SIG-M5 (cell line): ENCODE results near the gene VASP.

ENCODE experiments used
- DNase-seq: peaks from one replicate; lab custom pipeline; 2025; lab: John Stamatoyannopoulos, UW

VASP gene

DNA sequence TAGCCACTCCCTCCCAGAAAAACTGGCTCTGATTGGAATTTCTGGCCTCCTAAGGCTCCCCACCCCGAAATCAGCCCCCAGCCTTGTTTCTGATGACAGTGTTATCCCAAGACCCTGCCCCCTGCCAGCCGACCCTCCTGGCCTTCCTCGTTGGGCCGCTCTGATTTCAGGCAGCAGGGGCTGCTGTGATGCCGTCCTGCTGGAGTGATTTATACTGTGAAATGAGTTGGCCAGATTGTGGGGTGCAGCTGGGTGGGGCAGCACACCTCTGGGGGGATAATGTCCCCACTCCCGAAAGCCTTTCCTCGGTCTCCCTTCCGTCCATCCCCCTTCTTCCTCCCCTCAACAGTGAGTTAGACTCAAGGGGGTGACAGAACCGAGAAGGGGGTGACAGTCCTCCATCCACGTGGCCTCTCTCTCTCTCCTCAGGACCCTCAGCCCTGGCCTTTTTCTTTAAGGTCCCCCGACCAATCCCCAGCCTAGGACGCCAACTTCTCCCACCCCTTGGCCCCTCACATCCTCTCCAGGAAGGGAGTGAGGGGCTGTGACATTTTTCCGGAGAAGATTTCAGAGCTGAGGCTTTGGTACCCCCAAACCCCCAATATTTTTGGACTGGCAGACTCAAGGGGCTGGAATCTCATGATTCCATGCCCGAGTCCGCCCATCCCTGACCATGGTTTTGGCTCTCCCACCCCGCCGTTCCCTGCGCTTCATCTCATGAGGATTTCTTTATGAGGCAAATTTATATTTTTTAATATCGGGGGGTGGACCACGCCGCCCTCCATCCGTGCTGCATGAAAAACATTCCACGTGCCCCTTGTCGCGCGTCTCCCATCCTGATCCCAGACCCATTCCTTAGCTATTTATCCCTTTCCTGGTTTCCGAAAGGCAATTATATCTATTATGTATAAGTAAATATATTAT lies 33.3 kb upstream of the VASP start:
- DNase-seq = no peak

- DNase-seq = no peak
Observed at GRCh38 chr19:45474606-45475521, 32.4 kb upstream of the VASP start.

DNA sequence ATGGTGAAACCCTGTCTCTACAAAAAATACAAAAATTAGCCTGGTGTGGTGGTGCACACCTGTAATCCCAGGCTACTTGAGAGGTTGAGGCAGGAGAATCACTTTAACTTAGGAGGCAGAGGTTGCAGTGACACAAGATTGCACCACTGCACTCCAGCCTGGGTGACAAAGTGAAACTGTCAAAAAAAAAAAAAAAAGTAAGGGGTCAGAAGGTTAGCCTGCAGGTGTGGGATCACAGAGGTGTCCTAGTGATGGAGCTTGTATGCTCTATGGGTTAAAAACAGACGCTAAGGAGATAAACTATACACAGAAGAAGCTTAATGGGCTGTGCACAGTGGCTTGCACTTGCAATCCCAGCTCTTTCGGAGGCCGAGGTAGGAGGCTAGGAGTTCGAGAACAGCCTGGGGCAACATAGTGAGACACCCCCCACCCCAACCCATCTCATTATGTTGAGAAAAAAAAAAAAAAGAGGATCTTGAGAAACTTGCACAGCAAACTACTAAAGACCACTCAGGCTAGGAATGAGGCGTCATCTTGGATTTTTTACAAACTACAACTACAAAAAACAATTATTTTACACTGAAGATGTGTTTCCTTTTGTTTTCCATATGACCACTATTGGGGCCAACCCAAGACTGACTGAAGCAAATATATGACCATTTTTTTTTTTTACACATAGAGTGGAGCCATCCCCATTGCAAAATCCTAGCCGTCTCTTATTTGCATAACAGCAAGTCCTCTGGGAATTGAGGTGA lies 31.6 kb upstream of the VASP start:
- no peak for DNase-seq

DNA sequence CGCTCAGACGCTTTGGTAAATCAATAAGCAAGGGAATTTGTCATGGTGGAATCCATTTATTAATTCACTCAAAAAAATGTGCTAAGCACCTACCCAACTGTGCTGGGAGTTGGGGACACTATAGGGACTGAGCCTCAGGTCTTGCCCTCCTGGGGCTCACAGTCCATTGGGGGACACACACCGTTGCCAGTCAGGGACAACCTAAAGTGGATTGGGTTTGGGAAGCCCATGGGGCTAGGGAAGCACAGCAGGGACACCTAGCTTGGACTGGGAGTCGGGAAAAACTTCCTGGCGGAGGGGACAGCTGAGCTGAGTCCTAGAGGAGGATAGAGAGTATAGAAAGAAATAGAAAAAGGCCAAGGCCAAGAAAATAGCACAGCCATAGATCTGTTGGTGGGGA lies 31.0 kb upstream of the VASP start:
- no peak for DNase-seq

GRCh38 chr19:45477186-45477585 lies 30.1 kb upstream of the VASP start:
- DNase-seq = no peak

GRCh38 chr19:45477713-45478453 lies 29.4 kb upstream of the VASP start:
- DNase-seq = no peak

DNA sequence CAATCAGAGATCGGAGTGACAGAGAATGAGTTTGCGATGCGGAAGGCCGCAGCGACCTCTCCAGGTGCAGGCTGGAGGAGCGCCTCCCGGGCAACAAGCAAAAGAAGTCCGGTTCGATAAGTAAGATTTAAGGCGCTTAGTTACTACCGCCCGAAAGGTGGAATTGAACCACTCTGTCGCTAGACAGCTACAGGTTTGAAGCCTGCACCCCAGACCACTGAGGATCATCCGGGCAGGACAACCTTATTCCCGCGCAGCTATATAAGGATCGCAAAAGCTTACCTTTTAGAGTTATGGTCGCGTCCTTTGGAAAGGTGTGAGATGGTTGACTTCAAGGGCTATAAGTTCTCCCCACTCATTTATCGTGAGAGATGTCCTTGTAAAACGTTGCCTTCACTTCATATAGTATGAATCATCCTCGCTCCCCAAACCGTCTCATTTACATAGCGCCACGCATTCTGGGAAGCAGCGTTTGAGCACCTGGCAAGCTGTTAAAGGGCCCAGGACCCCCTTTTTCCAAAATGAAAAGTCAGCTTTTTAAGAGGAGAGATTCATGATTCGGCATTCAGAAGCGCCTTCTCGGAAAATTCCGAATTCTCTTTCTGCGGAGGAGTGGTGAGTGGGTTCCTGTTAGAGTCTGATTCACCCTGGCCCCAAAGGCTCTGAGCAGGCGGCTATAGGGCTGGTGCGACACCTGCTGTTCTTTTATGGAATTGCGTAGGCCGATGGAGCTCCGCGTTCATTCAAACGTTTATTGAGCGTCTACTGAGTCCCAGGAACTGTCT lies 28.6 kb upstream of the VASP start:
- DNase-seq = peak; percentile 41

DNA sequence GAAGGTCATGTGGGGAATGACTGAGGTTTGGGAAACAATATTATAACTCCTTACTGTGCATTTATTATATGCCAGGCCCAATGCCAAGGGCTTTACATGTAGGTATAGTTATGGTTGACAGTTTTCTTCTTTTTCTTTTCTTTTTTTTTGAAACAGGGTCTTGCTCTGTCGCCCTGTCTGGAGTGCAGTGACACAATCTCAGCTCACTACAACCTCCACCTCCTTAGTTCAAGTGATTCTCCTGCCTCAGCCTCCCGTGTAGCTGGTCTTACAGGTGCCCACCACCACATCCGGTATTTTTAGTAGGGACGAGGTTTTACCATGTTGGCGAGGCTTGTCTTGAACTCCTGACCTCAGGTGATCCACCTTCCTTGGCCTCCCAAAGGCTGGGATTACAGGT lies 24.2 kb upstream of the VASP start:
- no peak for DNase-seq

GRCh38 chr19:45484273-45484945 lies 22.9 kb upstream of the VASP start:
- DNase-seq = no peak

- no peak for DNase-seq
Observed at GRCh38 chr19:45485305-45486077, 21.8 kb upstream of the VASP start.

GRCh38 chr19:45488708-45489107 lies 18.6 kb upstream of the VASP start:
- no peak for DNase-seq

GRCh38 chr19:45489216-45489855 lies 17.9 kb upstream of the VASP start:
- no peak for DNase-seq

DNA sequence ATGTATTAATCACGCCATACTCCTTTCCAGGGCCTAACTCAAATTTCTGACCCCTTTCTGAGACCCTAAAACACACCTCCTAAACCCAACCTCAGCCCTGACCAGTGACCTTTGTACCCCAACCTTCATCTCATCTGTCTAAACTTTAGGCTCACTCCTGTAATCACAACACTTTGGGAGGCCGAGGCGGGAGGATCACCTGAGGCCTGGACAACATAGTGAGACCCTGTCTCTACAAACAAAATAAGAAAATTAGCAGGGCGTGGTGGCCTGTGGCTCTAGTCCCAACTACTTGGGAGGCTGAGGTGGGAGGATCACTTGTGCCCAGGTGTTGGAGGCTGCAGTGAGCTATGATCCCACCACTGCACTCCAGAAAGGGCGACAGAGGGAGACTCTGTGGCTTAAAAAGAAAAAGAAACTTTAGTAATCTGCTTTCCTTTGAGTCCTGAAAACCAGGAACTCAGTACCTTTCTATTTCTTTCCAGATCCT lies 15.1 kb upstream of the VASP start:
- no peak for DNase-seq

DNA sequence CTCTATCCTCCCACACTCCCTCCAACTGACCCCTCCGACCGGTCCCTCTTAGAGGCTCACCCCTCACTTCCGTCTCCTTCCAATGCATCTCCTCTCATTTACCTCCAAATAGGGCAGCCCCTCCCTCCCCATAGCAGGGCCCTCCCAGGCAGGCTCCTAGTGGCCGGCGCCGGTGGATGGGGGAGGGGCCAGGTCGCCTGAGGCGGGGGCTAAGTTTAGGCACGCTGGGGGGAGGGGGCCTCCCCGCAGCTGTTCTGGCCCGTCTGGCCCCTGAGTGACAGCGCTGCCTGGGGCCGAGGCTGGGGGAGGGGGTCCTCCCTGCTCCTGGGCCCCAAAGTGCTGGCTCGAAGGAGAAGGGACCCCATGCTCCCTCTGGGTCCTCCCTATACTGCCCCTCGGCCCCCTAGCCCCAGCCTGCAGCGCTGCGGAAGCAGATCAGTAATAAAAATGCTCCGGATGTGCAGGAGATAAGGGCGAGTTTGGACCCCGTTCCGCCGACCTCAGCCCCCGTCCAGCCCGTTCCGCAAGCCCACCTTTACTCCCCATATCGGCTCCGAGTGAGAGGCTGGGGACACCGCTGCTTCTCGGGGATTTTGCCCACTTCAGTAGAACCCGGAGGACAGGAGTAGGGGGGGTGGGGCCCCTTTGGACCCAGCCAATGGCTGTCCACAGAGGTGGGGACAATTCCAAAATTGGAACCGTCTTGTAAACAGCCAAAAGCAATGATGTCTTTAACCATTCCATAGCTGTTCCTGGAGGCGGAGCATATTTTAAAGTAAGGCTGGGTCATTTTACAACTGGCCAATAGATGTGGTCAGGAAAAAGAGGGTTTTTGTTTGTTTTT lies 14.4 kb upstream of the VASP start:
- DNase-seq = no peak

- DNase-seq = no peak
Observed at GRCh38 chr19:45494261-45494916, 12.9 kb upstream of the VASP start.

- no peak for DNase-seq
Observed at GRCh38 chr19:45495178-45495577, 12.1 kb upstream of the VASP start.

DNA sequence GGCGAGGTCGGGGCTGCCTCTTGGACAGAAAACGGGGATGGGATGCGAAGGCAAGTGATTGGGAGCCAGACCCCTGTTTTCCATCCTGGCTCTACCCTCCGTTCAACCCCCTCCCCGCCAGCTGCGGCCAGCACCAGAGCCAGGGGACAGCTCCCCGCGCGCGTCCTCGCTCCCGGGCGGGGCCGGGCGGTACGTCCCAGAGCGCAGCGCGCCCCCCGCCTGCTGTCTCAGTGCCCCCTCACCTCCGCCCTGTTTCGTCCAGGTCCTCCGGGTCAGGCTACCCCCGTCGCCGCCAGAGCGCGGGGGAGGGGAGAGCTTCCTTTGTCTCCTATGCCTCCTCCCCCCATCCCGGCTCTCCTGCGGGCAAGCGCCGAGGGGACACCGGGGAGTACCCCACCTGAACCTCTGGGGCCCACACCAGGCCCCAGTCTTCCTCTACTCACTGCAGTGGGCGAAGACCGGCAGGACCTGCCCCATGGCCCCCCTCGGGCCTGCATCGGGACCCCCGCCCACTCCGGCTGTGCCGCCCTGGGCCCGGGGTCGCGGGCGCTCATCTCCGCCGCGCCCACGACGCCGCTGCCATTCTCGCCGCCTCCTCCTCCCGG lies 10.8 kb upstream of the VASP start:
- DNase-seq = no peak
